ENCODE data around the gene C12orf54.

- TF ChIP-seq CTCF (IDR thresholded peaks at IDR 0.05) (no peak), CBFB (CRISPR knock-in tag; IDR thresholded peaks at IDR 0.05; ENCODE audit: low read depth) (no peak), ZBTB43 (CRISPR knock-in tag; IDR thresholded peaks at IDR 0.05) (no peak), ZNF423 (CRISPR knock-in tag; IDR thresholded peaks at IDR 0.05) (no peak), ELF4 (CRISPR knock-in tag; IDR thresholded peaks at IDR 0.05; ENCODE audit: low read depth) (no peak), NFE2L1 (CRISPR knock-in tag; IDR thresholded peaks at IDR 0.05) (no peak), ZNF121 (CRISPR knock-in tag; IDR thresholded peaks at IDR 0.05) (no peak), TEAD1 (CRISPR knock-in tag; IDR thresholded peaks at IDR 0.05) (no peak)
Observed at GRCh38 chr12:48486679-48487078, 4.4 kb downstream of the C12orf54 start.

Measured in WTC11 (cell line).